Keratinocyte (primary cell): ENCODE measurements around the gene AMBRA1.

Experiments used
- CTCF ChIP-seq, 3 experiments: IDR thresholded peaks in 1 of 3; conservative IDR thresholded peaks in 1 of 3; optimal IDR thresholded peaks in 1 of 3; 2 replicates in 2 of 3; 3 replicates in 1 of 3; pipeline versions ENCODE3 to v1.5.1; 2011; ENCODE audit warnings: low read length in 3 of 3, mild to moderate bottlenecking in 3 of 3, moderate library complexity in 2 of 3, control low read depth in 1 of 3, inconsistent platforms in 1 of 3; ENCODE audit not compliant: insufficient read depth in 2 of 3; ENCODE audit errors: extremely low read depth in 1 of 3
- EZH2 ChIP-seq: IDR thresholded peaks from one replicate; pipeline ENCODE4 v1.6.1; 2012; ENCODE audit warnings: inconsistent platforms, mild to moderate bottlenecking, low read length, moderate library complexity

- no peak for TF ChIP-seq EZH2
- no peak for TF ChIP-seq CTCF (optimal IDR thresholded peaks at IDR 0.05 in 1 of 3, IDR thresholded peaks at IDR 0.05 in 1 of 3, conservative IDR thresholded peaks at IDR 0.05 in 1 of 3; ENCODE audit: extremely low read depth in 1 of 3, insufficient read depth in 2 of 3, low read length in 3 of 3)
Observed at GRCh38 chr11:46557684-46558151, 36.1 kb downstream of the AMBRA1 start.
